ENCODE data around the gene TBC1D22B. TPM values are rescaled to one million over a fixed set of nuclear protein-coding genes. Genes with fewer than 3 reads are reported as not detected.
A peak's percentile ranks its signal among the peaks of the same experiment; 100 is the strongest.

TBC1D22B gene
- total and polyA plus RNA-seq, 9 of the 15 experiments (the other 6 are each of a cell fraction or from before 2014, with no cell fraction given), result 4.8 to 24.2 (median 13.5) TPM

DNA sequence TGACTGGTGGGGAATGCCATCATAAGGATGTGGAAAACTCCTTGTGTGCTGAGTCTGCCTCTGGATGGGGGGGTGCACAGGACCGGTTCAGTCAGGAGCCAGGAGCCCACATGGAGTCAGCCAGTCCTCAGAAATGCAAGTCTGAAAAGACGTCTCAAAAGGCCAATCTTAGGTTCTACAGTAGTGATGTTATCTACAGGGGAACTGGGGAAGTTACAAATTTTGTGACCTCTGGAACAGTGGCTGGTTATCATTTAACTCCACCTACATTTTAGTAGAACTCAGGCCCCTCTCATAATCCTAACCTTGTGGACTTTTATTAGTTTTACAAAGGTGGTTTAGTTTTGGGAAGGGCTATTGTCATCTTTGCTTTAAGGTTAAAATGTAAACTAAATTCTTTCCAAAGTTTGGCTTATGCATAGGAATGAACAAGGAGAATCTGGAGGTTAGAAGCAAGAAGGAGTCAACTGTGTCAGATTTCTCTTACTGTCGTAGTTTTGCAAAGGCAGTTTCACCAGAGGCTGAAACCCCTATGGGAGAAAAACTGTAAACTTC lies 13.7 kb upstream of the TBC1D22B start:
- Histone ChIP-seq H3K79me2 (ENCODE audit: control insufficient read depth, insufficient read depth, low read length) (no peaks in the 10 kb centered on the region), H3K4me1 (replicated peaks in 1 of 2; ENCODE audit: control insufficient read depth in 2 of 2, insufficient read depth in 2 of 2, low read length in 2 of 2) (peaks cover 25 to 64% of the 10 kb centered on the region in 2 experiments), H2AFZ (ENCODE audit: low read depth, low read length) (peak overlapping the region; percentile 79), H3K9me3 (replicated peaks; ENCODE audit: control insufficient read depth, insufficient read depth, low read depth, low read length) (no peaks in the 10 kb centered on the region), H3K4me2 (ENCODE audit: insufficient read depth, low read length) (peak overlapping the region; percentile 49), H3K9ac (ENCODE audit: insufficient read depth in 1 of 2, low read depth in 2 of 2, low read length in 2 of 2) (peak overlapping the region in 1 of 2 experiments; percentile 27; a peak in 2 of 4 replicates), H3K4me3 (no peak overlapping the region), H3K27ac (ENCODE audit: extremely low read depth, low read depth, low read length) (peak overlapping the region; percentile 65), H3K27me3 (ENCODE audit: control insufficient read depth in 2 of 2, insufficient read depth in 2 of 2, low read length in 2 of 2) (no peaks in the 10 kb centered on the region), H3K9me1 (ENCODE audit: control insufficient read depth, insufficient read depth, low read length) (no peaks in the 10 kb centered on the region), H4K20me1 (replicated peaks; ENCODE audit: control insufficient read depth, insufficient read depth, low read length) (no peaks in the 10 kb centered on the region), H3K36me3 (ENCODE audit: control insufficient read depth, insufficient read depth, low read length) (no peaks in the 10 kb centered on the region)
- ChIA-PET CTCF (ENCODE audit: low intra/inter-chr PET ratio) (no interaction called here), POLR2A (interaction anchor here (0.7 to 5.1 kb wide), 4 partner anchors 12 to 40 kb away, joined by 3 to 59 read pairs (median 4); partner anchors contain the start of genes TBC1D22B and TMEM217)
- BruUV-seq (replicated peaks), result no TSS peak
- ATAC-seq, result peak; percentile 48
- WGBS (ENCODE audit: insufficient coverage, low coverage, missing lambda C conversion rate), result 8% methylated on average over 3 of the region's 3 CpGs
- in situ Hi-C loops (cut with MboI), result no loop called here
- intact Hi-C loops (cut with micrococcal nuclease), result loop anchor here (5.0 kb wide), 1 partner anchor 58 kb away; no protein-coding TSS in a partner anchor
- DNase-seq (ENCODE audit: extremely low read depth in 1 of 4, low spot score in 3 of 4), result peak in 3 of 4 experiments; percentile 33 to 84 (median 35)
- FAIRE-seq, result peak; percentile 80
- TF ChIP-seq, protein P1, sequence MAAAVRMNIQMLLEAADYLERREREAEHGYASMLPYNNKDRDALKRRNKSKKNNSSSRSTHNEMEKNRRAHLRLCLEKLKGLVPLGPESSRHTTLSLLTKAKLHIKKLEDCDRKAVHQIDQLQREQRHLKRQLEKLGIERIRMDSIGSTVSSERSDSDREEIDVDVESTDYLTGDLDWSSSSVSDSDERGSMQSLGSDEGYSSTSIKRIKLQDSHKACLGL (CRISPR knock-in tag; IDR thresholded peaks at IDR 0.05; ENCODE audit: borderline replicate concordance, poor library complexity, severe bottlenecking), result no peak
- TF ChIP-seq, protein P2, sequence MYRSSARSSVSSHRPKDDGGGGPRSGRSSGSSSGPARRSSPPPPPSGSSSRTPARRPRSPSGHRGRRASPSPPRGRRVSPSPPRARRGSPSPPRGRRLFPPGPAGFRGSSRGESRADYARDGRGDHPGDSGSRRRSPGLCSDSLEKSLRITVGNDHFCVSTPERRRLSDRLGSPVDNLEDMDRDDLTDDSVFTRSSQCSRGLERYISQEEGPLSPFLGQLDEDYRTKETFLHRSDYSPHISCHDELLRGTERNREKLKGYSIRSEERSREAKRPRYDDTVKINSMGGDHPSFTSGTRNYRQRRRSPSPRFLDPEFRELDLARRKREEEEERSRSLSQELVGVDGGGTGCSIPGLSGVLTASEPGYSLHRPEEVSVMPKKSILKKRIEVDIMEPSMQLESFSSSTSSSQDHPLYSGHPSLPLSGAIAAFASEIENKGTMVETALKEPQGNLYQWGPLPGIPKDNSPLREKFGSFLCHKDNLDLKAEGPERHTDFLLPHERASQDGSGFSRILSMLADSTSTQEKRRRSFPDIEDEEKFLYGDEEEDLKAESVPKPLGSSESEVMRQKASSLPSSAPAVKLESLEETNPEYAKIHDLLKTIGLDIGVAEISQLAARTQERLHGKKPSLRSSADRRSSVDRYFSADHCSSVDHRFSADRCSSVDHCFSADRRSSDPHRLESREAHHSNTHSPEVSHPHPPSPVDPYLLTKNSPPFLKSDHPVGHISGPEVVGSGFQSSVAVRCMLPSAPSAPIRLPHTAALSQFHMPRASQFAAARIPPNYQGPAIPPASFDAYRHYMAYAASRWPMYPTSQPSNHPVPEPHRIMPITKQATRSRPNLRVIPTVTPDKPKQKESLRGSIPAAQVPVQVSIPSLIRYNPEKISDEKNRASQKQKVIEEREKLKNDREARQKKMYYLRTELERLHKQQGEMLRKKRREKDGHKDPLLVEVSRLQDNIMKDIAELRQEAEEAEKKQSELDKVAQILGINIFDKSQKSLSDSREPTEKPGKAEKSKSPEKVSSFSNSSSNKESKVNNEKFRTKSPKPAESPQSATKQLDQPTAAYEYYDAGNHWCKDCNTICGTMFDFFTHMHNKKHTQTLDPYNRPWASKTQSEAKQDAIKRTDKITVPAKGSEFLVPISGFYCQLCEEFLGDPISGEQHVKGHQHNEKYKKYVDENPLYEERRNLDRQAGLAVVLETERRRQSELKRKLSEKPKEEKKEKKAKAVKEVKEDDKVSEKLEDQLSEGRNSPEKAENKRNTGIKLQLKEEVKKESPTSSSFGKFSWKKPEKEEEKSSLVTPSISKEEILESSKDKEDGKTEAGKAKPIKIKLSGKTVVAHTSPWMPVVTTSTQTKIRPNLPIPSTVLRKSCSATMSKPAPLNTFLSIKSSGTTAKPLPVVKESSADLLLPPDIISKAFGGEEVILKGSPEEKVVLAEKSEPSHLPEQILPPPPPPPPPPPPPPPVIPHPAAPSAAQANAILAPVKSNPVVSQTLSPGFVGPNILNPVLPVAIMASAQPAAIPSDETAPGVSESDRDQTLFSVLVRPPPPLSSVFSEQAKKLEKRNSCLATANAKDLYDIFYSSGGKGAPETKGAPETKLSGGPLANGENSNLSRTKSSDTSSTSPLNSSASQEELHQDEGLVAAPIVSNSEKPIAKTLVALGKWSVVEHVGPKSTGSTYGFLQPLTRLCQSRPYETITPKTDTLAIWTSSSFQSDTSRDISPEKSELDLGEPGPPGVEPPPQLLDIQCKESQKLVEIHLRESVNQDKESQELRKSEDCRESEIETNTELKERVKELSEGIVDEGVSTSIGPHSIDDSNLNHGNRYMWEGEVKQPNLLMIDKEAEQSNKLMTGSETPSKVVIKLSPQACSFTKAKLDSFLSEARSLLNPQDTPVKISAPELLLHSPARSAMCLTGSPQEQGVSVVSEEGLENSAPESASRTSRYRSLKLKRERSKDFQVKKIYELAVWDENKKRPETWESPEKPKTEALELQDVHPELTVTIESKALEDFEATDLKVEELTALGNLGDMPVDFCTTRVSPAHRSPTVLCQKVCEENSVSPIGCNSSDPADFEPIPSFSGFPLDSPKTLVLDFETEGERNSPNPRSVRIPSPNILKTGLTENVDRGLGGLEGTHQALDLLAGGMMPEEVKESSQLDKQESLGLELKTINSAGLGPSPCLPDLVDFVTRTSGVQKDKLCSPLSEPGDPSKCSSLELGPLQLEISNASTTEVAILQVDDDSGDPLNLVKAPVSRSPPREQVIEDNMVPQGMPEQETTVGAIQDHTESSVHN (IDR thresholded peaks at IDR 0.05; ENCODE audit: borderline replicate concordance in 1 of 2, low read depth in 1 of 2), result no peak
- TF ChIP-seq, protein P3, sequence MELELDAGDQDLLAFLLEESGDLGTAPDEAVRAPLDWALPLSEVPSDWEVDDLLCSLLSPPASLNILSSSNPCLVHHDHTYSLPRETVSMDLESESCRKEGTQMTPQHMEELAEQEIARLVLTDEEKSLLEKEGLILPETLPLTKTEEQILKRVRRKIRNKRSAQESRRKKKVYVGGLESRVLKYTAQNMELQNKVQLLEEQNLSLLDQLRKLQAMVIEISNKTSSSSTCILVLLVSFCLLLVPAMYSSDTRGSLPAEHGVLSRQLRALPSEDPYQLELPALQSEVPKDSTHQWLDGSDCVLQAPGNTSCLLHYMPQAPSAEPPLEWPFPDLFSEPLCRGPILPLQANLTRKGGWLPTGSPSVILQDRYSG (tag; conservative IDR thresholded peaks at IDR 0.05; ENCODE audit: low read depth), result peak; percentile 70; the same call in 1 of the 2 replicates
